Tibial nerve (tissue), 4 donors: ENCODE data around the gene TAS2R13.

Experiments used
- EP300 ChIP-seq, 2 donors: sonication (generic); formaldehyde crosslinking; IDR thresholded peaks; one replicate each; pipeline ENCODE4 v1.6.1; 2017; ENCODE audit warnings: antibody characterized with exemption in 2 of 2, mild to moderate bottlenecking in 1 of 2
- POLR2A ChIP-seq, 2 donors: fragments of 450-650 bp; IDR thresholded peaks; one replicate each; pipeline ENCODE4 v1.6.1; 2017; ENCODE audit warnings: antibody characterized with exemption in 2 of 2, mild to moderate bottlenecking in 2 of 2, moderate library complexity in 2 of 2
- TF ChIP-seq, protein P1 (sequence below), 5 experiments: fragments of 200-600 bp in 3 of 5; fragments of 450-650 bp in 2 of 5; sonication (generic) in 3 of 5; IDR thresholded peaks; one replicate each; pipeline ENCODE4 v1.5.1; 2016 to 2019; ENCODE audit warnings: antibody characterized with exemption in 5 of 5, mild to moderate bottlenecking in 3 of 5, moderate library complexity in 2 of 5

DNA sequence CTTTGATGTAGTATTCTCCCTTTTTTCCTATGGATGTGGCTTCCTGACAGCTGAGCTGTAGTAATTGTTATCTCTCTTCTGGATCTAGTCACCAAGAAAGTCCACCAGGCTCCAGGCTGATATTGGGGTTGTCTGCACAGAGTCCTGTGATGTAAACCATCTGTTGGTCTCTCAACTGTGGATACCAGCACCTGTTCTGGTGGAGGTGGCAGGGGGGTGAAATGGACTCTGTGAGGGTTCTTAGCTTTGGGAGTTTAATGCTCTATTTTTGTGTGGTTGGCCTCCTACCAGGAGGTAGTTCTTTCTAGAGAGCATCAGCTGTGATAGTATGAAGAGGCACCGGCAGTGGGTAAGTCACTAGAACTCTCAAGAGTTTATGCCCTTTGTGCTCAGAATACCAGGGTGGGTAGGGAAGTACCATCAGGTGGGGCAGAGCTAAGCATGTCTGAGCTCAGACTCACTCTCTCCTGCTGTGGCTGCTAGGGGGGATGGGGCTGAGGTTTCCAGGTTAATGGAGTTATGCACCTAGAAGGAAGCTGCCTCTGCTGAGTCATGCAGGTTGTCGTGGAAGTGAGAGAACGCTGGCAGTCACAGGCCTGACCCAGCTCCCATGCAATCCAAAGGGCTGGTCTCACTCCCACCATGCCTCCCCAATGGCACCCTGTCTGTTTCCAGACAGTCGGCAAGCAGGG, 32.7 kb upstream of the TAS2R13 start:
- TF ChIP-seq, protein P1, sequence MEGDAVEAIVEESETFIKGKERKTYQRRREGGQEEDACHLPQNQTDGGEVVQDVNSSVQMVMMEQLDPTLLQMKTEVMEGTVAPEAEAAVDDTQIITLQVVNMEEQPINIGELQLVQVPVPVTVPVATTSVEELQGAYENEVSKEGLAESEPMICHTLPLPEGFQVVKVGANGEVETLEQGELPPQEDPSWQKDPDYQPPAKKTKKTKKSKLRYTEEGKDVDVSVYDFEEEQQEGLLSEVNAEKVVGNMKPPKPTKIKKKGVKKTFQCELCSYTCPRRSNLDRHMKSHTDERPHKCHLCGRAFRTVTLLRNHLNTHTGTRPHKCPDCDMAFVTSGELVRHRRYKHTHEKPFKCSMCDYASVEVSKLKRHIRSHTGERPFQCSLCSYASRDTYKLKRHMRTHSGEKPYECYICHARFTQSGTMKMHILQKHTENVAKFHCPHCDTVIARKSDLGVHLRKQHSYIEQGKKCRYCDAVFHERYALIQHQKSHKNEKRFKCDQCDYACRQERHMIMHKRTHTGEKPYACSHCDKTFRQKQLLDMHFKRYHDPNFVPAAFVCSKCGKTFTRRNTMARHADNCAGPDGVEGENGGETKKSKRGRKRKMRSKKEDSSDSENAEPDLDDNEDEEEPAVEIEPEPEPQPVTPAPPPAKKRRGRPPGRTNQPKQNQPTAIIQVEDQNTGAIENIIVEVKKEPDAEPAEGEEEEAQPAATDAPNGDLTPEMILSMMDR (IDR thresholded peaks at IDR 0.05), result no peak
- TF ChIP-seq EP300 (IDR thresholded peaks at IDR 0.05), result no peak
- no peak for TF ChIP-seq POLR2A (IDR thresholded peaks at IDR 0.05)
